ENCODE results near the gene GJA8. TPM values are rescaled to one million over a fixed set of nuclear protein-coding genes. Genes with fewer than 3 reads are reported as not detected.
"Not testable (repeated sequence)": the region's sequence is repeated elsewhere in the genome, so short reads cannot be mapped to it uniquely, and the experiment has no call there.

GJA8 gene
- total RNA-seq, 3 donors from 2014 or later, result not detected

DNA sequence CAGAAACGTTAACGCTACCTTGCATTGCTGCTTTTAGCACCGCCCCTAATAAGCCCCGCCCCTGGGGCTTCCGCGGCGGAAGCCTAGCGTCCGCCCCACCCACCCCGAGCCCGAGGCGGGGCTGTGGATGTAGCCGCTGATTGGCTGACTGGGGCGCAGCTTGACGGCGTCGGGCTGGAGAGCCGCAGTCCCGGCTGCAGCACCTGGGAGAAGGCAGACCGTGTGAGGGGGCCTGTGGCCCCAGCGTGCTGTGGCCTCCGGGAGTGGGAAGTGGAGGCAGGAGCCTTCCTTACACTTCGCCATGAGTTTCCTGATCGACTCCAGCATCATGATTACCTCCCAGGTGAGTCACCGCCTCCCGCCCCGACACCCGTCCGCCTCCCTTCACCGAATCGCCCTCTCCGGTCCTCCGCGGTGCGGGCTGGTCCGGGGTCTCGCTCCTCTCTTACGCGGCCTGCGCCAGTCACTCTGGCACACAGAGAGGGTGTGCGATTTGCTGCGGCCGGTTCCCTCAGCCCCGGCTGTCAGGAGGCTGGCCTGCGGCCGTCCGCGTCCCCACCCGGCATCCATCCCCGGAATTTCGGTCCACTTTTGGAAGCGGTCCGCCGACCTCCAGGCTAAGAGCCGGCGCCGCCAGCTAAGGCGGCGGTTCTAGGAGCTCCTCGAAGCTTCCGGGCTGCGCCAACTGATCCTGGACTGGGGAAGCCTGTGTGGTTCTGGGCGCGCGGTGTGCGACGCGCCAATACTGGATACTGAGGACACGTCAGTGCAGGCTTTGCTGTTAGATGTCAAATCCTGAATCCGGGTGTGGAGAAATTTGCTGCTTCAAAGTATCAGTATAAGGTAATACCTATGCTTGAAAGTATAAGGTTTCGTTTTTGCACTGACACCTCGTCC, 25.9 kb downstream of the GJA8 start, which contains the start of gene GPR89B:
GPR89B (plus strand) TSS at position 185 of the 897 bp plus-strand sequence; CDS start at position 302, 117 bp downstream.
- H3K27me3 ChIP-seq; intact Hi-C loops (cut with DNase I; ENCODE audit: low total_unique reads); H3K36me3 ChIP-seq; H3K9me3 ChIP-seq; H3K4me1 ChIP-seq: not testable (repeated sequence)
- peak within 1 kb of the TSS; percentile 79 to 87 for H3K27ac ChIP-seq
- TF ChIP-seq POLR2AphosphoS5 (IDR thresholded peaks at IDR 0.05), result peak in 1 of 3 donors; percentile 69
- peak within 1 kb of the TSS; percentile 65 to 90 (median 90) for H3K4me3 ChIP-seq
- DNase-seq (ENCODE audit: low spot score in 2 of 2), result peak; percentile 86 to 90

DNA sequence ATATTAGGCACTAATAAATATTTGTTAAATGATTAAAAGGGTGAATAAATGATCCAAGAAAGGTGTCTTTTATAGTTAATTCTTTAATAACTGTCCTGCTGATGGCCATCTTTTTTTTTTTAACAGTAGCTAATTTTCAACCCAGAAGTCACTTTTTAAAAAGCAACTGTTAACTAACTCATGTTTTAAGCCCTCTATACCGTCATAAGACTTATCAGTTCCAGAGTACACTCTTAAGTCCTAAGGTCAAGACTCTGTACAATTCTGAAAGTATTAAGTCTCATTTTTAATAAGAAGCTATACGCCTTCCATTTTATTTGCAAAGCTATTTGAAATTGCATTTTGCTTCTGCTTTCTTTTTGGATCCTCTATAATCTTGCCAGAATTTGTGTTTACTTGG, 28.5 kb downstream of the GJA8 start:
- H3K27ac ChIP-seq; intact Hi-C loops (cut with DNase I; ENCODE audit: low total_unique reads); DNase-seq (ENCODE audit: low spot score in 2 of 2); H3K36me3 ChIP-seq; H3K9me3 ChIP-seq; H3K27me3 ChIP-seq; H3K4me3 ChIP-seq; H3K4me1 ChIP-seq: not testable (repeated sequence)

DNA sequence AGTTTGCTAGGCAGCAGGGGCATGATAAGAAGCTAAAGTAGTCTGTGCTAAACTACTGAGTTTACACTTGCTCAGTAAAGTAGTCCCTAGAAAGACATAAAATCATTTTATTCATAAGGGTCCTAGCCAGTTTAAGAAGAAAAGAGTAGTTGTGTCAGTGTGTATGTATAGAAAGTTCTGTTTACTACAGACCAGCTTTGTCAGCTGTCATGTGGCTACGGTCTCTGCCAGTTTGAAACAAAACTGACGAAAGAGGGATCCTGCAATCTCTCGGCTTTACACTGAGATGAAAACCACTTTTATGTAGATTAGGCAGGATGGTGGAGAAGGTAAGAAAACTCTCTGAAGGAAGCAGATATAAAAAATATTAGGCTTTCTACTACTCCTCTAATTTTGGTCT, 32.7 kb downstream of the GJA8 start:
- H3K36me3 ChIP-seq; DNase-seq (ENCODE audit: low spot score in 2 of 2); H3K27ac ChIP-seq; H3K27me3 ChIP-seq; H3K4me3 ChIP-seq; H3K9me3 ChIP-seq; intact Hi-C loops (cut with DNase I; ENCODE audit: low total_unique reads); H3K4me1 ChIP-seq: not testable (repeated sequence)

DNA sequence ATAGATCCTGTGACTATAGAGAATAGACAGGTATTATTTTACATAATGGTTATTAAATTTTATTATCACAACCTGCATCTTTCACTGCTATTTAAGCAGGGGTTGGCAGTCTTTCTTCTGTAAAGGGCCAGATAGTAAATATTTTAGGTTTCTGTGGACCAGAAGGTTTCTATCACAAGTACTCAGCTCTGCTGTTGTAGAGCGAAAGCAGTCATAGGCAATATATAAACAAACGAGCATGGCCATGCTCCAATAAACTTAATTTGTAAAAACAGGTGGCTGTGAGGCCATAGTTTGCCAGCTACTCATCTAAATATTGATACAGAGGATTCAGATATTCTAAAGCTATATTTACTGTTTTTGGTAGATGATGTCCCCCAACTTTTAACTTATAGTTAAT, 37.9 kb downstream of the GJA8 start:
- intact Hi-C loops (cut with DNase I; ENCODE audit: low total_unique reads); H3K4me1 ChIP-seq; H3K4me3 ChIP-seq; H3K27me3 ChIP-seq; H3K9me3 ChIP-seq; H3K36me3 ChIP-seq; DNase-seq (ENCODE audit: low spot score in 2 of 2); H3K27ac ChIP-seq: not testable (repeated sequence)

DNA sequence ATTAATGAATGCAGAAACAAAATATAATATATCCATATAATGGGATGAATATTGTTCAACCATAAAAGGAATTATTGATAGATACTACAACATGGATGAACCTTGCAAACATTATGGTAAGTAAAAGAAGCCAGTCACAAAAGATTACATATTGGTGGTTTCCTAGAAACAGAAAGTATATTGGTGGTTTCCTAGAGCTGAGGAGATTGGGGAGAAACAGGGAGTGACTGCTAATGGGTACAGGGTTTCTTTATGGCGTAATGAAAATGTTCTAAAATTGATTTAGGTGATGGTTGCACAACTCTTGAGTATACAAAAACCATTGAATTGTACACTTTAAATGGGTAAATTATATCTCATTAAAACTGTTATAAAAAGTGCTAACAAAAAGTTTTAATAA, 40.0 kb downstream of the GJA8 start:
- H3K4me1 ChIP-seq; H3K4me3 ChIP-seq; DNase-seq (ENCODE audit: low spot score in 2 of 2); H3K27me3 ChIP-seq; H3K9me3 ChIP-seq; H3K36me3 ChIP-seq; intact Hi-C loops (cut with DNase I; ENCODE audit: low total_unique reads); H3K27ac ChIP-seq: not testable (repeated sequence)

DNA sequence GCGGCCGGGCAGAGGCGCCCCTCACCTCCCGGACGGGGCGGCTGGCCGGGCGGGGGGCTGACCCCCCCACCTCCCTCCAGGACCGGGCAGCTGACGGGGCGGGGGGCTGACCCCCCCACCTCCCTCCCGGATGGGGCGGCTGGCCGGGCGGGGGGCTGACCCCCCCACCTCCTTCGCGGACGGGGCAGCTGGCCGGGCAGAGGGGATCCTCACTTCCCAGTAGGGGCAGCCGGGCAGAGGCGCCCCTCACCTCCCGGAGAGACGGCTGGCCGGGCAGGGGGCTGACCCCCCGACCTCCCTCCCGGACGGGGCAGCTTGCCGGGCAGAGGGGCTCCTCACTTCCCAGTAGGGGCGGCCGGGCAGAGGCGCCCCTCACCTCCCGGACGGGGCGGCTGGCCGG, 46.9 kb downstream of the GJA8 start:
- H3K4me3 ChIP-seq; intact Hi-C loops (cut with DNase I; ENCODE audit: low total_unique reads); H3K27me3 ChIP-seq; DNase-seq (ENCODE audit: low spot score in 2 of 2); H3K4me1 ChIP-seq; H3K9me3 ChIP-seq; H3K36me3 ChIP-seq; H3K27ac ChIP-seq: not testable (repeated sequence)

Other genes with a start within 250 kb of the GJA8 start
- 10 to 100 TPM in 2 of 3 donors, 1 to 10 TPM in 1; 5.1 to 19.7 (median 18.9) TPM for gene ACP6, start 232.3 kb upstream of the GJA8 start, total RNA-seq
- gene GJA5, start 142.2 kb upstream of the GJA8 start, total RNA-seq, result 10 to 100 TPM in 1 of 3 donors, 1 to 10 TPM in 2; 3.7 to 34.1 (median 4.2) TPM
- 10 to 100 TPM; 15.2 to 28.7 (median 26.5) TPM for gene GPR89B, start 25.6 kb downstream of the GJA8 start, total RNA-seq
- 10 to 100 TPM; 12.0 to 19.6 (median 13.4) TPM for gene NBPF11, start 249.5 kb downstream of the GJA8 start, total RNA-seq

All from breast epithelium (tissue), 4 donors.